ENCODE measurements around the gene CACNB4.

The CACNB4 gene

GRCh38 chr2:151977631-151978030, 121.2 kb downstream of the CACNB4 start:
- no peak for DNase-seq (ENCODE audit: low read depth in 1 of 2, low spot score in 1 of 2)

GRCh38 chr2:151976945-151977353, 121.9 kb downstream of the CACNB4 start:
- no peak for DNase-seq (ENCODE audit: low read depth in 1 of 2, low spot score in 1 of 2)

GRCh38 chr2:151975460-151976414, 123.1 kb downstream of the CACNB4 start:
- no peak for DNase-seq (ENCODE audit: low read depth in 1 of 2, low spot score in 1 of 2)

GRCh38 chr2:151974988-151975387, 123.9 kb downstream of the CACNB4 start:
- no peak for DNase-seq (ENCODE audit: low read depth in 1 of 2, low spot score in 1 of 2)

GRCh38 chr2:151973901-151974199, 125.0 kb downstream of the CACNB4 start:
- no peak for DNase-seq (ENCODE audit: low read depth in 1 of 2, low spot score in 1 of 2)

GRCh38 chr2:151973013-151973900, 125.6 kb downstream of the CACNB4 start:
- DNase-seq (ENCODE audit: low read depth in 1 of 2, low spot score in 1 of 2): no peak

GRCh38 chr2:151972241-151973012, 126.4 kb downstream of the CACNB4 start:
- DNase-seq (ENCODE audit: low read depth in 1 of 2, low spot score in 1 of 2): no peak

- no peak for DNase-seq (ENCODE audit: low read depth in 1 of 2, low spot score in 1 of 2)
Measured at GRCh38 chr2:151971301-151972051, 127.4 kb downstream of the CACNB4 start.

- DNase-seq (ENCODE audit: low read depth in 1 of 2, low spot score in 1 of 2): no peak
Measured at GRCh38 chr2:151968770-151969470, 129.9 kb downstream of the CACNB4 start.

GRCh38 chr2:151967829-151968722, 130.8 kb downstream of the CACNB4 start:
- no peak for DNase-seq (ENCODE audit: low read depth in 1 of 2, low spot score in 1 of 2)

GRCh38 chr2:151965884-151966283, 133.0 kb downstream of the CACNB4 start:
- no peak for DNase-seq (ENCODE audit: low read depth in 1 of 2, low spot score in 1 of 2)

GRCh38 chr2:151961558-151961957, 137.3 kb downstream of the CACNB4 start:
- DNase-seq (ENCODE audit: low read depth in 1 of 2, low spot score in 1 of 2): no peak

GRCh38 chr2:151959238-151959637, 139.6 kb downstream of the CACNB4 start:
- no peak for DNase-seq (ENCODE audit: low read depth in 1 of 2, low spot score in 1 of 2)

GRCh38 chr2:151953467-151953866, 145.4 kb downstream of the CACNB4 start:
- DNase-seq (ENCODE audit: low read depth in 1 of 2, low spot score in 1 of 2): no peak

GRCh38 chr2:151952691-151953456, 146.0 kb downstream of the CACNB4 start:
- DNase-seq (ENCODE audit: low read depth in 1 of 2, low spot score in 1 of 2): no peak

GRCh38 chr2:151947813-151948165, 151.1 kb downstream of the CACNB4 start:
- DNase-seq (ENCODE audit: low read depth in 1 of 2, low spot score in 1 of 2): no peak

GRCh38 chr2:151946899-151947812, 151.7 kb downstream of the CACNB4 start:
- DNase-seq (ENCODE audit: low read depth in 1 of 2, low spot score in 1 of 2): no peak

Data from stimulated activated CD4-positive, alpha-beta T cell treated with anti-CD3 and anti-CD28 coated beads, Interleukin-15, amount 100 ng/mL, for 1 hour (primary cell).